Measurements from ENCODE around the gene REPS2.
"Not testable (repeated sequence)": the region's sequence is repeated elsewhere in the genome, so short reads cannot be mapped to it uniquely, and the experiment has no call there.

REPS2 gene

DNA sequence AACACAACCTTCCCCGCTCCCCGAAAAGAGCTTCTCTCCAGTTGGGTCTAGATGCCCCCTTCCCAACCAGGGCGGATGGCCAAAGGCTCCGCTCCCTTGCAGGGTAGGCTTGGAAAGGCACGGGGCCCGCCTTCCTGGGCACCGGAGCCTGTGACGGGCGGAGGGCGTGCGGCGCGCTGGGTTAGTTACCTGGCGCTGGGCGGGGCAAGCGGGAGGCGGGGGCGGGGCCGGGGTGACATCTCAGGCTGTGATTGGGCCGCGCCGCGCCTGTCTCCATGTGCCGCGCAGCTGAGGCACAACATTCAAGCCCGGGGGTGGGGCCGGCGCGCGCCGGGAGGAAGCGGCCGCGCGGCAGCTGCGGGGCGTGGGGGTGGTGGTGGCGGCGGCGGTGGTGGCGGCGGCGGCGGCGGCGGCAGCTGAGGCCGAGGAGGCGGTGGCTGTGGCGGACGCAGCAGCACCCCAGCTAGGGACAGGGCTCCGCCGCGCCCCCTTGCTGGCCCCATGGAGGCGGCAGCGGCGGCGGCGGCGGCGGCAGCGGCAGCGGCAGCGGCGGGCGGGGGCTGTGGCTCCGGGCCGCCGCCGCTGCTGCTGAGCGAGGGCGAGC lies at the start of gene REPS2:
Gene REPS2 (plus strand): TSS at position 298 of the 604 bp plus-strand sequence. CDS start 204 bp downstream, at position 502.
- DNase-seq (ENCODE audit: low spot score): peak; percentile 78

GRCh38 chrX:16897445-16897844 lies 49.0 kb upstream of the REPS2 start:
- peak; percentile 2 for DNase-seq (ENCODE audit: low spot score)

- no peak for DNase-seq (ENCODE audit: low spot score)
These were observed 43.0 kb upstream of the REPS2 start for GRCh38 chrX:16903274-16904022.

- DNase-seq (ENCODE audit: low spot score): no peak
These were observed 36.1 kb upstream of the REPS2 start for GRCh38 chrX:16910376-16910775.

DNA sequence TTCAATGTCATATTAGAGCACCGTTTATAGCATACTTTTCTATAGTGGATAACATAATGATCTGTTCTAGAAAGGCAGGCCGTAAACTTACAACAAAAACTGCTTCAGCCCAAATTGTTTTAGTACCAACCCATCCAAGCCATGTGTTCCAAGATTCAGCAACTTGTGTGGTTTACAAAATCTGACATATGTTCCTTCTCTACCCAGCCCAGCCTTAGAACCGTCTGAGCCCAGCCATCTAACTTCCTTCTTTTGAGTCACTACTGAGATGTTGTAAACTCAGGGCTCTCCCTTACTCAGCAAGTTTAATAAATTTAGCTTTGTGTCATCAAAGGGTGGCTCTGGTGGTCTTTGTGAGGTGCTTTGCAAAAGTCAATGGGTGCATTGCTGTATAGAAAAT lies 32.4 kb upstream of the REPS2 start:
- DNase-seq (ENCODE audit: low spot score): no peak

GRCh38 chrX:16916561-16916960 lies 29.9 kb upstream of the REPS2 start:
- no peak for DNase-seq (ENCODE audit: low spot score)

DNA sequence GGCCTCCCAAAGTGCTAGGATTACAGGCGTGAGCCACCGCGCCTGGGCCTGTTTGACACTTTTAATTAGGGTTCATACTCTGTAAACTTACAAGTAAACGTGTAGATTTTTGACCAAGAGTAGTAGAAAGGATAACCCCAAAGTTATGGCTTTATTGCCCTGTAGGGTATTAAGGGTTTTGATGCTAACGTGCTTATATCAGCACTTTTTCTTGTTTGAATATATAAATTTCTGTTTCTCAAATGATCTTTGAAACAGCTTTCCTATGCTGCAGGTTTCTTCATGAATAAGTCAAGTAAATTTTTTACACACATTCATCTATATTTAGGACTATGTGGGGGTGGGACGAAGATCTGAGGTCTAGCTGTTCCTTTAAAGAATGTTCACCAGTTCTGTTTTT lies 29.3 kb upstream of the REPS2 start:
- DNase-seq (ENCODE audit: low spot score): no peak

DNA sequence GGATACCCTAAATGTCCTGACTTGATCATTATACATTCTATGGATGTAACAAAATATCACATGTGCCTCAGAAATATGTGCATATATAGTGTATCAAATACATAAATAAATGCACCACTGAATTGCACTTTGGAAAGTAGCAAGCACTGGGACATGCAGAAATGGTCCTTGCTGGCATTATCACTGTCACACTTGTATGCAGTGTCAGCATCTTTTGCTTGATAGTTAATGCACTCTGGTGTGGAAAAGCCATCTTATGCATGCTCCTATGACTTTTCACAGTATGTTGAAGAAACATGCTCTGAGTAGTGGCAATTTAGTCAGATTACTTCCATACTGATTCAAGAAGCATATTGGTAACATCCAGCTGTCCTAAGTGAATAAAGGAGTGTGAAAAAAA lies 27.5 kb upstream of the REPS2 start:
- no peak for DNase-seq (ENCODE audit: low spot score)

- no peak for DNase-seq (ENCODE audit: low spot score)
These were observed 26.4 kb upstream of the REPS2 start for GRCh38 chrX:16920075-16920474.

- no peak for DNase-seq (ENCODE audit: low spot score)
These were observed 23.3 kb upstream of the REPS2 start for GRCh38 chrX:16923157-16923556.

- DNase-seq (ENCODE audit: low spot score): no peak
These were observed 21.6 kb upstream of the REPS2 start for GRCh38 chrX:16924631-16925480.

GRCh38 chrX:16930392-16930791 lies 16.1 kb upstream of the REPS2 start:
- no peak for DNase-seq (ENCODE audit: low spot score)

- no peak for DNase-seq (ENCODE audit: low spot score)
These were observed 15.1 kb upstream of the REPS2 start for GRCh38 chrX:16931371-16931770.

- DNase-seq (ENCODE audit: low spot score): no peak
These were observed 14.4 kb upstream of the REPS2 start for GRCh38 chrX:16931855-16932575.

DNA sequence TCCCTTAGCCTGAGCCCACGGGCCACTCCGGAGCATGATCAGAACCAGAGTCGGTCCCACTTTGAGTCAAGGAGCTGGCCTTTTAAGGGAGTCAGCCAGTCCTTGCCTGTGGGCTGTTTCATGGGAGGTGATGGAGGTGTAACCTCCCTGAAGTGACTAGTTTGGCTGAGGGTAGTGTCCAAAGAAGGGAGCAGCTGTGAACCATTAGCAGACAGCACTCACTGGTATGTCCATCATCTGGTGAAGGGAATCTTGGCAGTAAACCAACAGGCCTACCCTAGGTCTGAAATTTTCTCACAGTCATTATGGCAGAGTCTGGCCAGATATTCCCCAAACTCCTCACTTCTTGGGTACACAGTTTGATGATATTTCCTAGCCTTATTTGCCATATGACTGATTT lies 12.3 kb upstream of the REPS2 start:
- DNase-seq (ENCODE audit: low spot score): no peak

DNA sequence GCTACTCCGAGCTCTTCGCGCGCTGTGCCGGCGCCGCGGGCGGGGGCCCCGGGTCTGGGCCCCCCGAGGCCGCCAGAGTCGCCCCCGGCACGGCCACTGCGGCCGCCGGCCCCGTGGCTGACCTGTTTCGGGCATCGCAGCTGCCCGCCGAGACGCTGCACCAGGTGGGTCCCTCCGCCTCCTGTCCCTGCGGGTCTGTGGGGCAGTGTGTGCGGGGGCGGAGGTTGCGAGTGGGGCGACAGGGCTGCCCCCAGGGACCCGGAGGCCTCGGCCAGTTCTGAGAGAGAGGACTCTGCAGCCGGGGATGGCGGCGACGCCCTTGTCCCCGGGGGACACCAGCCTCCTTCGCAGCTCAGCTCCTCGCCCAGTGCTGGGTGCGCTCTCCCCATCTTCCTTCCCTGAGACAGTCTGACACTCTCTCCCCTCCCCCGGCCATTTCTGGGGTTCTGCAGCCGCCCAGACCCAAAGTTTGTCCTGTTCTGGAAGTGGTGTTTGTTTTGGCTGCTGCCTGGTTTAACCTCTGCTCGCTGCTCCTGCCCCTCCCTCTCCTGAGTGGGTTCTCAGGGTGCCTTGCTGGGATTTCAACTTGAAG lies 609 bp downstream of the REPS2 start:
- no peak for DNase-seq (ENCODE audit: low spot score)

GRCh38 chrX:16950423-16950822 lies 4.0 kb downstream of the REPS2 start:
- no peak for DNase-seq (ENCODE audit: low spot score)

DNA sequence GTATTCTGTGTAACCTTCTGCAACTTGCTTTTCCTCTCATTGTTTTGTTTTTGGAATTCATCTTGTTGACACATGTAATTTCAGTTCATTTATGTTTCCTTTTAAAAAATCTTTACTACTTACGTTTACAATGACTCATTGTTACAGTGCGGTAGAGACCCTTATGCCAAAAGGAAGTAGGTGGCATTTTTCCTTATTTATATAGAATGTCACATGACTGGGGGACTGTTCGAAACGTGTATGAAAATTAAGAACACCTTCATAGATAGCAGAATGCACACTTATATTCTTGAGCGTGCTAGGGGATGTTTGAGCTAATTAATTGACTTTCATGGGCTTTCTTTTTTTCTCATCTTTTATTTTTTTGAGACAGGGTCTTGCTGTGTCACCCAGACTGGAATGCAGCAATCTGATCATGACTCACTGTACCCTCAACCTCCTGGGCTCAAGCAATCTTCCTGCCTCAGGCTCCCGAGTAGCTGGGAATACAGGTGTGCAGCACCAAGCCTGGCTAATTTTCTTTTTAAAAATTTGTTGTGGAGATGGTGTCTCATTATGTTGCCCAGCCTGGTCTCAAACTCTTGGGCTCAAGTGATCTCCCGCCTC lies 7.3 kb downstream of the REPS2 start:
- peak; percentile 48 for DNase-seq (ENCODE audit: low spot score)

GRCh38 chrX:16957751-16958150 lies 11.3 kb downstream of the REPS2 start:
- DNase-seq (ENCODE audit: low spot score): no peak

DNA sequence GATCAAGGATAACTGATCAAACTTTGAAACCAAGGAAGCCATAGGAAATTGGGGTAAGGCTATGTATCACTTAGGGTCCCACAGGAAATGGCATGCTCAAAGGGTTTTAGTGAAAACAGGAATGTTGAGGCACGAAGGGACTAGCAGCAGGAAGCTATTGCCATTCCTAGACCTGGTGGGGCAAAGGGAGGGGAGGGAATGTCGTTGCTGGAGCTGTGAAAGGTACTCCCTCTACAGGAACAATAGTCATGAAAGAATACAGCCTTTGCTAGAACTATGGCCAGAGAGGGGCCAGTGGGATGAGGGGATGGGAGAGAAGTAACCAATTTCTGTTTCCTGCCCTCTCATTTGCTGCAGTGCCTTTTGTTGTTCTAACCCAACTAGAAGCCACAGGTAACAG lies 11.9 kb downstream of the REPS2 start:
- no peak for DNase-seq (ENCODE audit: low spot score)

DNA sequence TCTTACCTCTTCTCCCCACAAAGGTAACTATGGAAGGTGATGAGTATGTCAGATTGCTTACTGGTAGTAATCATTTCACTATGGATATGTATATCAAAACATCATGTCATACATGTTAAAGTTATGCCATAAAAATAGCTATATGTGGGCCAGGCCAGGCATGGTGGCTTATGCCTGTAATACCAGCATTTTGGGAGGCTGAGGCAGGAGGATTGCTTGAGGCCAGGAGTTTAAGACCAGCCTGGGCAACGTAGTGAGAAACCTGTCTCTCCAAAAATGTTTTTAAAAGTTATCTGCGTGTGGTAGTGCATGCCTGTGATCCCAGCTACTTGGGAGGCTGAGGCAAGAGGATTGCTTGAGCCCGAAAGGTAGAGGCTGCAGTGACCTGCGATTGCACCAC lies 16.2 kb downstream of the REPS2 start:
- DNase-seq (ENCODE audit: low spot score): not testable (repeated sequence)
